Measurements from ENCODE around the gene DEFB114.

GRCh38 chr6:49946835-49947234, 17.1 kb downstream of the DEFB114 start:
- TF ChIP-seq CTCF (IDR thresholded peaks at IDR 0.05; ENCODE audit: insufficient read depth, low read length) = no peak
- no peak for TF ChIP-seq SPI1 (IDR thresholded peaks at IDR 0.05; ENCODE audit: borderline replicate concordance, low read depth)

Data from HL-60 (cell line).